ENCODE data around the gene PSMD3.

PSMD3 gene

DNA sequence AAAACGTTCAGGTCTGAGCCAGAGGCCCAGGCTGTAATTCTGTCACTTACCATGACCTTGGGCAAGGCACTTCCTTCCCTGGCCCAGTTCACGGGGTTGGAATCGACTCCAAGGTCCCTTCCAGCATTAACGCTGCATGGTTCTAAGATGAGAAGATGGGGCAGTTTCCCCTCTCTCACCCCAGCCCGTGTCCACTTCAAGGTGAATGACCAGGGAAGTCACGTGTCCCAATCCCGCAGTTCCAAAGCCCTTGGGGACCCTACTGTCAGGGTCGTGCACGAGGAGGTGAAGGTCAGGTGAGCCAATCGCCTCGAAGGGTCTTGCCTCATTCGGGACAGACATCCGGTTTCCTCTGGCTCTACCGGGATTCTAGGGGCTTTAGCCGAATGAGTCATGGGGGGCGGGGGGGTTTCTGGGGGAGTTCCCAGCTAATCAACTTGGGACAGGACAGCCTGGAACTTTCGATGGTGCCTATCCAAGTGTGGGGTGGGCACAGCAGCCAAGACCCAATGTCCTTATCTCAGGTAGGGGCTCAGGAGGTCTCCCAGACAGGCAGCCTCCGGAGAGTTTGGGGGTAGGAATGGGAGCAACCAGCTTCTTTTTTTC is 33.9 kb downstream of the PSMD3 start:
- no peak overlapping the region for H3K9ac ChIP-seq (ENCODE audit: insufficient read length)

GRCh38 chr17:40015005-40015997 is 34.7 kb downstream of the PSMD3 start, which contains the start of gene CSF3:
Gene CSF3 (plus strand): TSS chr17:40015440. CDS start chr17:40015475, 35 bp downstream.
- no peak for DNase-seq (ENCODE audit: low read depth, low spot score)
- H3K9ac ChIP-seq (ENCODE audit: insufficient read length), result no peak within 1 kb of the TSS
- TF ChIP-seq FOXP2 (optimal IDR thresholded peaks at IDR 0.05; ENCODE audit: control extremely low read depth, extremely low read length, insufficient read depth), result no peak
- TF ChIP-seq POLR2AphosphoS5 (IDR thresholded peaks at IDR 0.05; ENCODE audit: borderline replicate concordance, low read depth, low read length), result no peak
- TF ChIP-seq EZH2 (IDR thresholded peaks at IDR 0.05), result no peak
- no peak within 1 kb of the TSS for H3K27ac ChIP-seq
- peaks cover 3% of the 10 kb centered on the region; the same call in 1 of the 2 replicates for H3K36me3 ChIP-seq (ENCODE audit: insufficient read depth, low read length)
- no peaks in the 10 kb centered on the region for H3K9me3 ChIP-seq (ENCODE audit: low read depth, low read length)
- no peak within 1 kb of the TSS for H3K4me3 ChIP-seq

More for the DNA sequence above, 33.9 kb downstream of the PSMD3 start:
- DNase-seq (ENCODE audit: low read depth, low spot score), result no peak
- H3K36me3 ChIP-seq (ENCODE audit: insufficient read depth, low read length), result peaks cover 3% of the 10 kb centered on the region; the same call in 1 of the 2 replicates
- no peaks in the 10 kb centered on the region for H3K9me3 ChIP-seq (ENCODE audit: low read depth, low read length)
- no peak overlapping the region for H3K27ac ChIP-seq
- H3K4me3 ChIP-seq, result no peak overlapping the region
- no peak for TF ChIP-seq POLR2AphosphoS5 (IDR thresholded peaks at IDR 0.05; ENCODE audit: borderline replicate concordance, low read depth, low read length)
- no peak for TF ChIP-seq FOXP2 (optimal IDR thresholded peaks at IDR 0.05; ENCODE audit: control extremely low read depth, extremely low read length, insufficient read depth)
- TF ChIP-seq EZH2 (IDR thresholded peaks at IDR 0.05), result no peak

DNA sequence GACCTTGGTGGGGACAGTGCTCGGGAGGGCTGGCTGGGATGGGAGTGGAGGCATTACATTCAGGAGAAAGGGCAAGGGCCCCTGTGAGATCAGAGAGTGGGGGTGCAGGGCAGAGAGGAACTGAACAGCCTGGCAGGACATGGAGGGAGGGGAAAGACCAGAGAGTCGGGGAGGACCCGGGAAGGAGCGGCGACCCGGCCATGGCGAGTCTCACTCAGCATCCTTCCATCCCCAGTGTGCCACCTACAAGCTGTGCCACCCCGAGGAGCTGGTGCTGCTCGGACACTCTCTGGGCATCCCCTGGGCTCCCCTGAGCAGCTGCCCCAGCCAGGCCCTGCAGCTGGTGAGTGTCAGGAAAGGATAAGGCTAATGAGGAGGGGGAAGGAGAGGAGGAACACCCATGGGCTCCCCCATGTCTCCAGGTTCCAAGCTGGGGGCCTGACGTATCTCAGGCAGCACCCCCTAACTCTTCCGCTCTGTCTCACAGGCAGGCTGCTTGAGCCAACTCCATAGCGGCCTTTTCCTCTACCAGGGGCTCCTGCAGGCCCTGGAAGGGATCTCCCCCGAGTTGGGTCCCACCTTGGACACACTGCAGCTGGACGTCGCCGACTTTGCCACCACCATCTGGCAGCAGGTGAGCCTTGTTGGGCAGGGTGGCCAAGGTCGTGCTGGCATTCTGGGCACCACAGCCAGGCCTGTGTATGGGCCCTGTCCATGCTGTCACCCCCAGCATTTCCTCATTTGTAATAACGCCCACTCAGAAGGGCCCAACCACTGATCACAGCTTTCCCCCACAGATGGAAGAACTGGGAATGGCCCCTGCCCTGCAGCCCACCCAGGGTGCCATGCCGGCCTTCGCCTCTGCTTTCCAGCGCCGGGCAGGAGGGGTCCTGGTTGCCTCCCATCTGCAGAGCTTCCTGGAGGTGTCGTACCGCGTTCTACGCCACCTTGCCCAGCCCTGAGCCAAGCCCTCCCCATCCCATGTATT is 35.7 kb downstream of the PSMD3 start:
- no peak overlapping the region for H3K27ac ChIP-seq
- H3K4me3 ChIP-seq, result no peak overlapping the region
- no peaks in the 10 kb centered on the region for H3K9me3 ChIP-seq (ENCODE audit: low read depth, low read length)
- TF ChIP-seq POLR2AphosphoS5 (IDR thresholded peaks at IDR 0.05; ENCODE audit: borderline replicate concordance, low read depth, low read length) (no peak), FOXP2 (optimal IDR thresholded peaks at IDR 0.05; ENCODE audit: control extremely low read depth, extremely low read length, insufficient read depth) (no peak), EZH2 (IDR thresholded peaks at IDR 0.05) (no peak)
- no peak overlapping the region for H3K9ac ChIP-seq (ENCODE audit: insufficient read length)
- H3K36me3 ChIP-seq (ENCODE audit: insufficient read depth, low read length), result peaks cover 6% of the 10 kb centered on the region; the same call in 1 of the 2 replicates
- no peak for DNase-seq (ENCODE audit: low read depth, low spot score)

DNA sequence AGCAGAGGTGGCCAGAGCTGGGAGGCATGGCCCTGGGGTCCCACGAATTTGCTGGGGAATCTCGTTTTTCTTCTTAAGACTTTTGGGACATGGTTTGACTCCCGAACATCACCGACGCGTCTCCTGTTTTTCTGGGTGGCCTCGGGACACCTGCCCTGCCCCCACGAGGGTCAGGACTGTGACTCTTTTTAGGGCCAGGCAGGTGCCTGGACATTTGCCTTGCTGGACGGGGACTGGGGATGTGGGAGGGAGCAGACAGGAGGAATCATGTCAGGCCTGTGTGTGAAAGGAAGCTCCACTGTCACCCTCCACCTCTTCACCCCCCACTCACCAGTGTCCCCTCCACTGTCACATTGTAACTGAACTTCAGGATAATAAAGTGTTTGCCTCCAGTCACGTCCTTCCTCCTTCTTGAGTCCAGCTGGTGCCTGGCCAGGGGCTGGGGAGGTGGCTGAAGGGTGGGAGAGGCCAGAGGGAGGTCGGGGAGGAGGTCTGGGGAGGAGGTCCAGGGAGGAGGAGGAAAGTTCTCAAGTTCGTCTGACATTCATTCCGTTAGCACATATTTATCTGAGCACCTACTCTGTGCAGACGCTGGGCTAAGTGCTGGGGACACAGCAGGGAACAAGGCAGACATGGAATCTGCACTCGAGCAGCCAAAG is 36.9 kb downstream of the PSMD3 start:
- no peak overlapping the region for H3K9ac ChIP-seq (ENCODE audit: insufficient read length)
- peaks cover 16% of the 10 kb centered on the region; the same call in 1 of the 2 replicates for H3K36me3 ChIP-seq (ENCODE audit: insufficient read depth, low read length)
- H3K27ac ChIP-seq, result no peak overlapping the region
- H3K4me3 ChIP-seq, result no peak overlapping the region
- TF ChIP-seq FOXP2 (optimal IDR thresholded peaks at IDR 0.05; ENCODE audit: control extremely low read depth, extremely low read length, insufficient read depth) (no peak), POLR2AphosphoS5 (IDR thresholded peaks at IDR 0.05; ENCODE audit: borderline replicate concordance, low read depth, low read length) (no peak), EZH2 (IDR thresholded peaks at IDR 0.05) (no peak)
- no peak for DNase-seq (ENCODE audit: low read depth, low spot score)
- H3K9me3 ChIP-seq (ENCODE audit: low read depth, low read length), result no peaks in the 10 kb centered on the region

- Histone ChIP-seq H3K36me3 (ENCODE audit: insufficient read depth, low read length) (peaks cover 21% of the 10 kb centered on the region; the same call in 1 of the 2 replicates), H3K9ac (ENCODE audit: insufficient read length) (no peak overlapping the region), H3K27ac (no peak overlapping the region), H3K9me3 (ENCODE audit: low read depth, low read length) (no peaks in the 10 kb centered on the region), H3K4me3 (no peak overlapping the region)
- no peak for TF ChIP-seq EZH2 (IDR thresholded peaks at IDR 0.05)
- TF ChIP-seq FOXP2 (optimal IDR thresholded peaks at IDR 0.05; ENCODE audit: control extremely low read depth, extremely low read length, insufficient read depth), result no peak
- TF ChIP-seq POLR2AphosphoS5 (IDR thresholded peaks at IDR 0.05; ENCODE audit: borderline replicate concordance, low read depth, low read length), result no peak
- DNase-seq (ENCODE audit: low read depth, low spot score), result no peak
These were observed 37.9 kb downstream of the PSMD3 start for GRCh38 chr17:40018211-40019121.

GRCh38 chr17:40019140-40019991 is 38.8 kb downstream of the PSMD3 start:
- TF ChIP-seq EZH2 (IDR thresholded peaks at IDR 0.05) (no peak), POLR2AphosphoS5 (IDR thresholded peaks at IDR 0.05; ENCODE audit: borderline replicate concordance, low read depth, low read length) (no peak)
- Histone ChIP-seq H3K4me3 (no peak overlapping the region), H3K27ac (no peak overlapping the region), H3K9me3 (ENCODE audit: low read depth, low read length) (no peaks in the 10 kb centered on the region), H3K36me3 (ENCODE audit: insufficient read depth, low read length) (peaks cover 26% of the 10 kb centered on the region), H3K9ac (ENCODE audit: insufficient read length) (no peak overlapping the region)
- no peak for DNase-seq (ENCODE audit: low read depth, low spot score)

All from SK-N-MC (cell line).